Brain pericyte (primary cell): ENCODE data around the gene AUTS2.
"Not testable (repeated sequence)": the region's sequence is repeated elsewhere in the genome, so short reads cannot be mapped to it uniquely, and the experiment has no call there.

Experiments used
- DNase-seq: peaks from one replicate; pipeline ENCODE4 v3.0.0-alpha.2; 2012; ENCODE audit warnings: low read depth, low spot score

Gene AUTS2

GRCh38 chr7:70341446-70341845, 743.2 kb downstream of the AUTS2 start:
- DNase-seq: no peak

DNA sequence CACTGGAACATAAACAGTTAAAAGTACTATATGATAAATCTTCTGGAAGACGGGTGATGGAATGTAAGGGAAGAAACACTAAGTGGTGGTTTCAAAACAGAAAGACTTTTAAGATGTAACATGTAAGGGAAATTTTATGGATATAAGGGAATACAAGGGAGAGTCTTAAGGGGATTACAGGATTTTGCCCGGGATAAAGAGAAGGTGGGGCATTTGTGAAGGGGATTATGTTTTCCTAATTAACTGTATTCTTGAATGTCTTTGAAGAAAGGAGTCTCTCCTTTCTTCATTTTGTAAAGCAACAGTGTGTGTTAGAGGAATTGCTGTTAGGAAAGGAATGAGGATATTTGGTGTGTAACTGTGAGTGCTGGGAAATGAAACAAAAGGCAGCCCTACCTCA, 745.2 kb downstream of the AUTS2 start:
- no peak for DNase-seq

DNA sequence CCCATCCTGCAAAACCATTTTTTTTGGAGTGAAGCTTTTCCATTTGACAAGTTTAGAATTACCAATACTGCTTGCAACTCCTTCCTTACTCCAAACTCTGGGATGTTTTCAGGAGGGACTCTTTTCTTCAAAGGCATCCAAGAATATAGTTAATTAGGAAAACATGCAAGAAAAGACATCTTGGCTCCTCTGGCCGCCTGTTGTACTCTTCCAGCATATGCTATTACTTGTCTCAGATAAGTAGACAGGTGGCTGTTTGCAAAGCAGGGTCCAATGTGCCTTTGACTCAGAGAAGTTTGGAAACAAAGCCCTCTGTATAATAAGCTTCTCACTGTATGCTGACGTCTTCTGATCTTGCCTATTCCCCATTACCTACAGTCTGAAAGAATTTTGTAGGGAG, 746.5 kb downstream of the AUTS2 start:
- DNase-seq: no peak

GRCh38 chr7:70346844-70347462, 748.7 kb downstream of the AUTS2 start:
- no peak for DNase-seq

GRCh38 chr7:70347463-70348254, 749.4 kb downstream of the AUTS2 start:
- no peak for DNase-seq

DNA sequence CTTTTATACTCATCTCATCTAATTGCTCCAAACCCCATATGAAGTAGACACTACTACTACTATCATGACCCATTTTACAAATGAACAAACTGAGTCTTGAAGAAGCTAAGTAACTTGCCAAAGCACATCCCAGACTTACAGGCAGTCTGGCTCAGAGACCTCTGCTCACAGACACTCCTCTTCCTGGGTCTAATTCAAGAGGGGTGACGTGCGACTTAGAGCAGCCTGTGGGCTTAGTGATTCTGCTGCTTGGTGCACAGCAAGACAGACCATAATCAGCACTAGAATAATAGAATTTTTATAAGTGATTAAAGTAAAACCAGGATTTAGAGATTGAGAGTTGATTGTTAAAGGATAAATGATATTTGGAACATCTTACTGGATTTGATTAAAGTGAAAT, 750.8 kb downstream of the AUTS2 start:
- DNase-seq: no peak

DNA sequence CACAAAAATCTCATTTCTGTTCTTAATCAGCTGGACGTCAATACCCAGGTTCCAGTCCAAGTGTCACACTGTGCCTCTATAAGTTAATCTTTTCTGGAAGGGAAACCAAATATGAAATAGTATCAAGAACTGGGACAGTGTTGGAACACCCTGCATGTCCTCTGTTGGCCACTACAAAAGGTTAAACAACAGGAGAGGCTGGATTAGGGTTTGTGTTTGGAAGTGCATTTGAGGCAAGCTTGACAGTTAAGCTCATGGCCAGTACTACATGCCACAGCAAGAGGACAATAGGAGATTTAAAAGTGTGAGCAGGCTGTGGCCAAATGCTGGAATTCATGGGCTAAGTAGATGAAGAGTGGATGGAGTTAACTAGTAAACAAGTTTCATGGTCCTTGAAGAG, 751.5 kb downstream of the AUTS2 start:
- no peak for DNase-seq

- DNase-seq: no peak
Measured at GRCh38 chr7:70352088-70352487, 753.8 kb downstream of the AUTS2 start.

- DNase-seq: no peak
Measured at GRCh38 chr7:70352906-70353305, 754.6 kb downstream of the AUTS2 start.

DNA sequence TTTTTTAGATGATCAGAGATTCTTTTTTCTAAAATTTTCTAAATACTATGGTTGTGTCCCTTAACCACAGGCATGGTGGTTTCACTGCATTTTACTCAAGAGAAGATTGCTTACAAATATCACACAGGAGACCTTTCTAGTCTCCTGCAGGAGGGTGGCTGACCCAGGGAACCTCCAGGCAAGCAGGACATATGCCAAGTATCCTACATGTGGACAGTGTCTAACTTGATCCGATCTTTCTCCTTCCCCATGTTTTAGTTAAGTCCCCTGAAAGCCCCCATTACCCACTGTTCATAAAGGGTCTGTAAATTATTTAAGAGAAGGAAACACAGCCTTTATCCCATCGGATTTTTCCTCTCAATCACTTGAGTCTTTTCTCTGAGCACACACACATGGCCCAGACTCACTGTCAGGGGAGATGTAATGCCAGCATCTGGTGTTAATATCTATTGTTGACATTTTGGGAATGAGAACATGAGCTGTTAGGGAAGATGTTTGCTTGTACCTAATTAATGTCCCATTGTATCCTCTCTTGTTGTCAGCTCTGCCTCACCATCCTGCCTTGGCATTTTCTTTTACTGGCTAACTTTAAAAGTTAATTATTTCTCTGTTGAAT, 755.2 kb downstream of the AUTS2 start:
- no peak for DNase-seq

DNA sequence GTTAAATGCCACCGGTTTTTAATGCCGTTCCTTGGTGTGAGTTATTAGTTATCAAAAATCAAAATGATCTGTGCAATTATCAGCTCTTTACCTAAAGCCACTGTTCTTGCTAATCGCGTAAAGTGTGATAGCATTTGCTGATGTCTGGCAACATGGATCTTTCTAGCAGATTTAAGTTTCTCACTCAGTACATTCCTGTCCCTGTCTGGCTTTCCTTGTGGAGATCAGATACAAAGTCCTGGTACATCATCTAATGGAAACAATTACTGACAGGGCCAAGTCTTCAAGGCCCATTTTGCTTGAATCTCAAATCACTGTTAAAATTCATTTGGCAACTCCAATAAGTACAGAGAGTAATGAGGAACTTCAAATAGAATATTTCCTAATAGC, 755.7 kb downstream of the AUTS2 start:
- no peak for DNase-seq

- no peak for DNase-seq
Measured at GRCh38 chr7:70354409-70355169, 756.3 kb downstream of the AUTS2 start.

DNA sequence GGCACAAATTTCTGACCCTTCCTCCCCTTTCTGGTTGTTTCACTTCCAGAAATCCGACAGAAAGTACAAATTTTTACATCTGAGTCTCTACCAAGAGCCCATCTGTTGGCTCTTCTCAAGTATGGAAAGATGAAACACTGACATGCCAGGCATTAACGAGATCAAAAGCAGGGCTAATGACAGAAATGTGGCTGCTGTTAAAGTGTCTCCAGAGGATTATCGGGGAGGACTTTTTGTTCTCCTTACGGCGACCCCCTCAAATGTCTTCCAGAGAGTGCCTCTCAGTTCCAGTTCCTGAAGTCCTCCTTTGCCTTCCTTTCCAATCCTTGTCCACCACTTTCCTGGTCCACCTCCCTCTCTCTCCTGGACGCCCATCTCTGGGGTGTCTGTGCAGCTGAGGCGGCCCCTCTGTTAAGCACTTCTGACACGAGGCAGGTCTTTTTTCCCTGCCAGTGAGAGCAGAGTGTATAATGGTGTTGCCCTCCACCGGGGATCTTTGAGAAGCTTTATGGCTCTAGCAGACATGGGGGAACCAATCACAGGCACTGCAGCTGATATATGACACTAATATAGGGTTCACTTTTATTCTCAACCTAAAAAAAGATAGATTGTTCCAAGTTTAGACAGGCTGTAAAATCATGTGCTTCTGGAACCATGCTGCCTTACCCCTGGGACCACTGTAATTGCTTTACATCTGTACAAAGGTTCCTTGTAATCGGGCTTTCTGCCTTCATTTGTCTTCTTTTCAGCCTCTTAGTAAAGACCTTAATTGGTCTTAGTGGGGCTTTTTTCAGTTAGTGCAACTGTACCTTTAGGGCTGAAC, 757.1 kb downstream of the AUTS2 start:
- no peak for DNase-seq

DNA sequence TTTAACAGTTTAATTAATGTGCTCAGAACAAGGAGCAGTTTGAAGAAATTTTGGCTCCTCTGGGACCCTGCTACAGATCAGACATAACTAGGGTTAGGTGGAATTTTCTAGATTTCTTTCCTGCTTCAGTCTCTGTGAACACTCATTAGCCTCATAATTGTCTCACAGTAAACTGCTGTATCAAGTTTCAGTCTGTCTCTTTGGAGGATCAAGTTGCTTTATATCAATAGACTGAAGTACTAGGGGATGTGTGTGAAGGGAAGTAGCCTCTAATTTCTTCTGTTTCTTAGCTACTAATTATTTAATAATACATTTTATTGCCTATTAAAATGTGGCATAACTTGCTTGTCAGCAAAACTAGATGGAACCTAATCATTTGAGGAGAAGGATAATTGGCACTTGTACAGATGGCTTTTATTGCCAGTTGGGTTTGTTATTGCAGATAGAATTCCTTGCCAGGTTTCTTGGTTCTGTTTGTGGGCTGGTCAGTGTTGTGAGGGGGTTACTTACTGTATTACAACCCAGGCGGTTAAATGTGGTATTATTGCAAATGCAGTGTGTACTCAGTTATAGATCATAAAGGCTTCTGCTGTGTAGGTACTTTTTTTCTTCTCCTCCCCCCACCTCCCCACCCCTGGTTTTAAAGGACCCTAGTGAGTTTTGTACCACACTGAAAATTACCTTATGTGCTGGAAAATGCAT, 758.0 kb downstream of the AUTS2 start:
- no peak for DNase-seq

GRCh38 chr7:70356787-70357328, 758.6 kb downstream of the AUTS2 start:
- no peak for DNase-seq

DNA sequence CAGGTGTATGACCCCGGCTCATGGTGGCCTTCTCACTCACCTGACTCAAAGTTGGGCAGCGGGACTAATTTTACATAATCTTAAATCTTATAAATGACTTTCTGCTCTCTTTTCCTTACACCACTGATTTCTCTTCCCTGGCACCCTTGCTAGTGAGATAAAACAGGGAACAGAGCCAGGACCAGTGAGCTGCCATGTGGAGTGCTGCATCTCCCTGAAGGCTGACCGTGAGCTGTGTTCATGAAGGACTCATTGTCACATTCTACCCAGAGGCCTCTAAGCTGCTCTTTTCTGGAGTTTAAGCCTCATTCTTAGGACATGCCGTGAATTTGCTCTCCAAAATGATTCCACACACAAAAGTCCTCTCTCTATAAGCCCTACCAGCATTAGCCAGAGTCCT, 762.3 kb downstream of the AUTS2 start:
- DNase-seq: no peak

DNA sequence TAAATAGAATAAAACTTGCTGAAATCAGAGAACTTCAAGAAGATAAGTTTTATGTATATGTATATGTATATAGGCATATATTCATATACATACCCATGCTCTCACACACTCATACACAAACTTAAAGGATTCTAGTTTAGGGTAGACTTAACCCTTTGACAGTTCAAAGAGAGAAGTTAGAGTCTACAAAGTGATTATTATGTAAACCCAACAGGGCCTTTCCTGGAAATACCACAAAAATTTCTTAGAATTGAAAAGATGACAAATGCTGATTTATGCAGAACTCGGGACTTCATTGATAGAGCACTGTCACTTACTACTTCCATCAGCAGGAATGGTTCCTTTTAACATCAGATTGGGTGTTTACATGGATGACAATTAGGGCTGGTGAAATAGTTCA, 763.5 kb downstream of the AUTS2 start:
- DNase-seq: no peak

- not testable (repeated sequence) for DNase-seq
Measured at GRCh38 chr7:70364393-70364792, 766.1 kb downstream of the AUTS2 start.

- DNase-seq: no peak
Measured at GRCh38 chr7:70371652-70372051, 773.4 kb downstream of the AUTS2 start.

- no peak for DNase-seq
Measured at GRCh38 chr7:70372768-70373515, 774.7 kb downstream of the AUTS2 start.
